ENCODE data around the gene TRIO.

The TRIO gene

GRCh38 chr5:14488709-14489108, 345.6 kb downstream of the TRIO start:
- no peak overlapping the region for H3K9ac ChIP-seq (ENCODE audit: low read depth, low read length)
- H3K27me3 ChIP-seq (ENCODE audit: insufficient read depth, low read length), result no peaks in the 10 kb centered on the region
- H3K9me3 ChIP-seq (ENCODE audit: insufficient read depth, low read depth, low read length), result no peaks in the 10 kb centered on the region
- 97% methylated on average over 9 of the region's 11 CpGs for WGBS
- no peak overlapping the region for H3K4me3 ChIP-seq (ENCODE audit: low read length)
- peaks cover 87% of the 10 kb centered on the region for H3K36me3 ChIP-seq (ENCODE audit: insufficient read depth, low read length)
- no peak overlapping the region for H3K27ac ChIP-seq (ENCODE audit: low read depth, low read length)
- H3K4me1 ChIP-seq (ENCODE audit: insufficient read depth, low read length), result no peaks in the 10 kb centered on the region

GRCh38 chr5:14489643-14490042, 346.5 kb downstream of the TRIO start:
- H3K36me3 ChIP-seq (ENCODE audit: insufficient read depth, low read length), result peaks cover 87% of the 10 kb centered on the region
- 93% methylated on average over 5 of the region's 5 CpGs for WGBS
- no peaks in the 10 kb centered on the region for H3K9me3 ChIP-seq (ENCODE audit: insufficient read depth, low read depth, low read length)
- H3K4me3 ChIP-seq (ENCODE audit: low read length), result no peak overlapping the region
- no peak overlapping the region for H3K9ac ChIP-seq (ENCODE audit: low read depth, low read length)
- H3K4me1 ChIP-seq (ENCODE audit: insufficient read depth, low read length), result no peaks in the 10 kb centered on the region
- no peaks in the 10 kb centered on the region for H3K27me3 ChIP-seq (ENCODE audit: insufficient read depth, low read length)
- no peak overlapping the region for H3K27ac ChIP-seq (ENCODE audit: low read depth, low read length)

GRCh38 chr5:14490309-14490711, 347.2 kb downstream of the TRIO start:
- no peak overlapping the region for H3K27ac ChIP-seq (ENCODE audit: low read depth, low read length)

GRCh38 chr5:14491015-14491915, 348.1 kb downstream of the TRIO start:
- Histone ChIP-seq H3K27ac (ENCODE audit: low read depth, low read length) (no peak overlapping the region), H3K4me3 (ENCODE audit: low read length) (no peak overlapping the region), H3K27me3 (ENCODE audit: insufficient read depth, low read length) (no peaks in the 10 kb centered on the region), H3K36me3 (ENCODE audit: insufficient read depth, low read length) (peaks cover 85% of the 10 kb centered on the region), H3K4me1 (ENCODE audit: insufficient read depth, low read length) (no peaks in the 10 kb centered on the region), H3K9me3 (ENCODE audit: insufficient read depth, low read depth, low read length) (no peaks in the 10 kb centered on the region), H3K9ac (ENCODE audit: low read depth, low read length) (no peak overlapping the region)
- WGBS, result 96% methylated on average over 21 of the region's 21 CpGs

More at GRCh38 chr5:14490309-14490711, 347.2 kb downstream of the TRIO start:
- 96% methylated on average over 2 of the region's 2 CpGs for whole genome bisulfite sequencing
- Histone ChIP-seq H3K4me3 (ENCODE audit: low read length) (no peak overlapping the region), H3K9ac (ENCODE audit: low read depth, low read length) (no peak overlapping the region), H3K27me3 (ENCODE audit: insufficient read depth, low read length) (no peaks in the 10 kb centered on the region), H3K9me3 (ENCODE audit: insufficient read depth, low read depth, low read length) (no peaks in the 10 kb centered on the region), H3K36me3 (ENCODE audit: insufficient read depth, low read length) (peaks cover 87% of the 10 kb centered on the region), H3K4me1 (ENCODE audit: insufficient read depth, low read length) (no peaks in the 10 kb centered on the region)

DNA sequence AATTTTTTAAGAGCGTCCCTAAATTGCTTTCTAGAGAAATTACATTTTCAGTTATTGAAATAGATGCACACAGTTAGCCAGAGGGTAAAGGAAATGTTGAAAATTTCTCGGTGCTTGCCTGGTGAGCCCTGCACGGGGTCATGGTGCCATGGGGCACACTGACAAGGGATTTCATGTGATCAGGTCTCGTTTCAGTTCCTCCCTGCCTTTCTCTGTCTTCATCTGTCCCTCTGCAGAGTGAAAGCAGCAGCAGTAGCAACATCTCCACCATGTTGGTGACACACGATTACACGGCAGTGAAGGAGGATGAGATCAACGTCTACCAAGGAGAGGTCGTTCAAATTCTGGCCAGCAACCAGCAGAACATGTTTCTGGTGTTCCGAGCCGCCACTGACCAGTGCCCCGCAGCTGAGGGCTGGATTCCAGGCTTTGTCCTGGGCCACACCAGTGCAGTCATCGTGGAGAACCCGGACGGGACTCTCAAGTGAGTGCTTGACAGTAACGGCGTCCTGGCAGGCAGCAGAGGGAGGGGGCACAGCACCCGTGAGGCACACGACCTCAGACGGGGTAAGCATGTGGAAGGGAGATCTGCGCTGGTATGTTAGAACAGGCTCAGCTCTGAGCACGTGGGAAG, 349.3 kb downstream of the TRIO start:
- H3K4me1 ChIP-seq (ENCODE audit: insufficient read depth, low read length), result no peaks in the 10 kb centered on the region
- H3K9ac ChIP-seq (ENCODE audit: low read depth, low read length), result no peak overlapping the region
- peaks cover 88% of the 10 kb centered on the region for H3K36me3 ChIP-seq (ENCODE audit: insufficient read depth, low read length)
- 96% methylated on average over 21 of the region's 21 CpGs for WGBS
- H3K9me3 ChIP-seq (ENCODE audit: insufficient read depth, low read depth, low read length), result no peaks in the 10 kb centered on the region
- no peaks in the 10 kb centered on the region for H3K27me3 ChIP-seq (ENCODE audit: insufficient read depth, low read length)
- no peak overlapping the region for H3K4me3 ChIP-seq (ENCODE audit: low read length)
- no peak overlapping the region for H3K27ac ChIP-seq (ENCODE audit: low read depth, low read length)

- Histone ChIP-seq H3K9ac (ENCODE audit: low read depth, low read length) (no peak overlapping the region), H3K9me3 (ENCODE audit: insufficient read depth, low read depth, low read length) (no peaks in the 10 kb centered on the region), H3K4me1 (ENCODE audit: insufficient read depth, low read length) (no peaks in the 10 kb centered on the region), H3K27ac (ENCODE audit: low read depth, low read length) (no peak overlapping the region), H3K4me3 (ENCODE audit: low read length) (no peak overlapping the region), H3K36me3 (ENCODE audit: insufficient read depth, low read length) (peaks cover 93% of the 10 kb centered on the region), H3K27me3 (ENCODE audit: insufficient read depth, low read length) (no peaks in the 10 kb centered on the region)
- WGBS, result 96% methylated on average over 4 of the region's 5 CpGs
These were observed 352.2 kb downstream of the TRIO start for GRCh38 chr5:14495301-14495700.

DNA sequence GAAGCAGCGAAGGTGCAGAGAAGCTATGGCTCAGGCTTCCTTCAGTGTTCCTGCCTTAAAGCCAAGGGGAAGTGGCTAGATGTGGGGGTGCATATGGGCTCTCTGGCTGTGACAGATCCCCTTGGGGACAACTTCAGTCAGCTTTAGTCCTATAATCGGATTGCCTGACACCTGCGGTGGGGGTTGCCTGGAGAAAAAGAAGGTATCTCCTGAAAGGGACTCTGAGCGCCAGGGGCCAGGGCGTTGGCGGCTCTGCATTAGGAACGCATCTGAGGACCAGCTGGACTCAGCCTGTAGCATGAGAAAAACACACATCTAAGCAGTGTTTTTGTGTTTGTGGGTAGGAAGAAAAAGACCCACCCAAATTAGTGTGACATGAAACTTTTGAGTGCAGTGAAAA, 354.2 kb downstream of the TRIO start:
- Histone ChIP-seq H3K27ac (ENCODE audit: low read depth, low read length) (no peak overlapping the region), H3K27me3 (ENCODE audit: insufficient read depth, low read length) (no peaks in the 10 kb centered on the region), H3K9me3 (ENCODE audit: insufficient read depth, low read depth, low read length) (no peaks in the 10 kb centered on the region), H3K4me3 (ENCODE audit: low read length) (no peak overlapping the region), H3K9ac (ENCODE audit: low read depth, low read length) (no peak overlapping the region), H3K36me3 (ENCODE audit: insufficient read depth, low read length) (peaks cover 93% of the 10 kb centered on the region), H3K4me1 (ENCODE audit: insufficient read depth, low read length) (no peaks in the 10 kb centered on the region)
- 97% methylated on average over 7 of the region's 7 CpGs for WGBS

DNA sequence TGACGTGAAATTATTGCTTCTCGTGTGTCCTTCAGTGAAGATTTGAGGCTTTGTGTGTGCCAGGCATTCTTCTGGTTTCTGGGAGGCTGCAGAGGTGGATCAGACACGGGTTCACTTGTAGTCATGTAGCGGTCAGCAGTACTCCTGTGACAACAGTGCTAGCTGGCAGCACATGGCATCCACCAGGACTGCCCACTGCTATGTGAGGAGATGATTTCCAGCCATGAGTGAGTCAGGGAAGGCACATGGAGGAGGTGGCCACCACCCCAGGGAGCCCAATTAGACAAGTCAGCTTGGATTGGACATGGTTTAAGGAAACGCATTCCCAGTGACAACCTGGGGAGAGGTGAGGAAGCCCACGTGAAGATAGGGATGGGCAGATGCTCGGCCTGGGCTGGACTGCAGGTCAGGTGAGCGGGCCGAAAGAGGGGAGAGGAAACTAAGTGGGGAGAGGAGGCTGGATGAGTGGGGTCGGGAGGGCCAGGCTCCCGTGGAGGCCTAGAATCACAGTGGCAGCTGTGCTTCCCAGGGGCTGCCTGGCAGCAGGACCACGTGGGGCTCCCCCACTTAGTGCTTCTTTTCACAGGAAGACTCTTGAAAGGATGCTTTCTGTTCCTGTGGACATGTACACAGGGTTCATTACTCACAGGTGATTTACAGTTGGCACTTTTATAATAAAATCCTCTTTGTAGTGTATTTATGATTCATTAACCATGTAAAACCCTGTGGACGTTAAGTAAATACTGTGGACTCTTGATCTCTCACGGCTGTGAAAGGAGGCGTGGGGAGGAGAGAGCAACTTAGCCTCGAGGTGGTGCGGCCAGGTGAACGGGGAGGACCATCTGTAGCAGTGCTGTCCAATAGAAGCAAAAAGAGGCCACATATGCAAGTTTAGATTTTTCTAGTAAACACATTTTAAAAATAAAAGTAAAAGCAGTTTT, 358.5 kb downstream of the TRIO start:
- Histone ChIP-seq H3K27ac (ENCODE audit: low read depth, low read length) (no peak overlapping the region), H3K4me3 (ENCODE audit: low read length) (no peak overlapping the region), H3K36me3 (ENCODE audit: insufficient read depth, low read length) (peaks cover 84% of the 10 kb centered on the region)

GRCh38 chr5:14502294-14502690, 359.1 kb downstream of the TRIO start:
- Histone ChIP-seq H3K27ac (ENCODE audit: low read depth, low read length) (no peak overlapping the region), H3K36me3 (ENCODE audit: insufficient read depth, low read length) (peaks cover 84% of the 10 kb centered on the region), H3K9ac (ENCODE audit: low read depth, low read length) (no peak overlapping the region), H3K4me1 (ENCODE audit: insufficient read depth, low read length) (no peaks in the 10 kb centered on the region), H3K27me3 (ENCODE audit: insufficient read depth, low read length) (no peaks in the 10 kb centered on the region), H3K4me3 (ENCODE audit: low read length) (no peak overlapping the region), H3K9me3 (ENCODE audit: insufficient read depth, low read depth, low read length) (no peaks in the 10 kb centered on the region)
- 98% methylated on average over 10 of the region's 10 CpGs for WGBS

More for the DNA sequence above, 358.5 kb downstream of the TRIO start:
- Histone ChIP-seq H3K9me3 (ENCODE audit: insufficient read depth, low read depth, low read length) (no peaks in the 10 kb centered on the region), H3K27me3 (ENCODE audit: insufficient read depth, low read length) (no peaks in the 10 kb centered on the region), H3K4me1 (ENCODE audit: insufficient read depth, low read length) (no peaks in the 10 kb centered on the region), H3K9ac (ENCODE audit: low read depth, low read length) (no peak overlapping the region)
- WGBS, result 95% methylated on average over 18 of the region's 18 CpGs

- peaks cover 84% of the 10 kb centered on the region for H3K36me3 ChIP-seq (ENCODE audit: insufficient read depth, low read length)
- H3K9ac ChIP-seq (ENCODE audit: low read depth, low read length), result no peak overlapping the region
- H3K27me3 ChIP-seq (ENCODE audit: insufficient read depth, low read length), result no peaks in the 10 kb centered on the region
- no peaks in the 10 kb centered on the region for H3K9me3 ChIP-seq (ENCODE audit: insufficient read depth, low read depth, low read length)
- 90% methylated on average over 9 of the region's 9 CpGs for WGBS
- H3K4me3 ChIP-seq (ENCODE audit: low read length), result no peak overlapping the region
- H3K27ac ChIP-seq (ENCODE audit: low read depth, low read length), result no peak overlapping the region
- no peaks in the 10 kb centered on the region for H3K4me1 ChIP-seq (ENCODE audit: insufficient read depth, low read length)
These were observed 360.0 kb downstream of the TRIO start for GRCh38 chr5:14503017-14503680.
